Heart left ventricle (tissue), 13 donors: ENCODE results near the gene RAB5A.

ENCODE experiments used
- CTCF ChIP-seq, 12 donors: fragments of 200-600 bp; sonication (generic) in 4 of 12; IDR thresholded peaks; one replicate each; pipeline versions ENCODE4 v1.5.0 to v1.8.0; 2018 to 2022; ENCODE audit warnings: antibody characterized with exemption in 12 of 12, mild to moderate bottlenecking in 5 of 12
- POLR2A ChIP-seq, 2 donors: fragments of 450-650 bp; IDR thresholded peaks; one replicate each; pipeline ENCODE4 v1.6.1; 2017; ENCODE audit warnings: antibody characterized with exemption in 2 of 2, mild to moderate bottlenecking in 2 of 2, moderate library complexity in 2 of 2
- donor health status: ischemic (EF 13 %, LVEDD 7.1; RV severe dilation, severe dysfunction).
- donor health status: DM: no; HTN: yes; CAD: no.
- donor health status: DM: no; HTN: no; CAD: no.
- donor health status: ischemic (EF 25% LVEDD 6.9; RV normal size, moderate dysfunction).
- donor health status: ischemic (EF 25% LVEDD 5.7; RV mildly dilated, moderate dysfunction).
- donor health status: ischemic (EF 35%, LVEDD 5.7; RV mildly dilated, moderate dysfunction).
- donor health status: nonischemic (EF 11% LVEDD 7.7; RV severe dilation, severe dysfunction).
- donor health status: DM: yes; HTN: yes; CAD: no.
- donor health status: PGD.
- donor health status: ischemic (EF 29% LVEDD 5.4; RV normal size, mild dysfunction).
- donor health status: nonischemic (EF 23%, LVEDD 6.1; RV moderate dilation, normal function).

- TF ChIP-seq CTCF (IDR thresholded peaks at IDR 0.05) = no peak
- no peak for TF ChIP-seq POLR2A (IDR thresholded peaks at IDR 0.05)
Measured at GRCh38 chr3:19970327-19970726, 23.4 kb downstream of the RAB5A start.
